K562 (cell line): ENCODE measurements around the gene MS4A7. TPM values are rescaled to one million over a fixed set of nuclear protein-coding genes. Genes with fewer than 3 reads are reported as not detected.

Source experiments
- ATAC-seq: fragments of 200-7000 bp; cut with Tn5 transposase; 3 replicates; pipeline ENCODE4 v1.9.1; 2020; ENCODE audit warnings: moderate library complexity
- BruUV-seq: library from RNA; stranded (reverse); fragments of 400-500 nt; replicated peaks from 2 replicates; lab custom pipeline; 2021; lab: Mats Ljungman, UMichigan
- CTCF ChIA-PET: fragments of 300-600 bp; formaldehyde crosslinking; extraction: SDS; loops from one replicate; lab custom pipeline; 2021; ENCODE audit warnings: low intra/inter-chr PET ratio; lab: Yijun Ruan, JAX
- POLR2A ChIA-PET: fragments of 300-600, 350-650 bp; sonication (Branson Sonifier 250); formaldehyde crosslinking; extraction: SDS; loops from one replicate; lab custom pipeline; 2021; ENCODE audit warnings: antibody characterized with exemption, inconsistent platforms; lab: Yijun Ruan, JAX
- DNase-seq, 4 experiments: peaks; one replicate each; pipeline versions ENCODE4 v3.0.0 to v3.0.0-alpha.2; 2011 to 2018; ENCODE audit warnings: low spot score in 3 of 4, mixed read lengths in 3 of 4; ENCODE audit errors: extremely low read depth in 1 of 4
- FAIRE-seq: peaks from 2 replicates; lab custom pipeline; 2011; peaks lifted over from hg19 to GRCh38; lab: Jason Lieb, UNC
- H2AFZ ChIP-seq: 2 replicates; pipeline ENCODE4 v1.6.0; 2011; ENCODE audit warnings: low read depth, low read length, control low read depth, inconsistent platforms
- H3K27ac ChIP-seq: fragments of 200-600 bp; 3 replicates; pipeline ENCODE4 v1.8.0; 2011; ENCODE audit warnings: low read depth, mild to moderate bottlenecking, control low read depth, inconsistent platforms, low read length, moderate library complexity, mixed read lengths; ENCODE audit errors: extremely low read depth
- H3K27me3 ChIP-seq, 2 experiments: fragments of 300-600 bp in 1 of 2; 2 replicates in 1 of 2; 3 replicates in 1 of 2; pipeline versions ENCODE4 v1.6.0 to v1.8.0; 2011; ENCODE audit warnings: inconsistent platforms in 2 of 2, low read length in 2 of 2, mild to moderate bottlenecking in 1 of 2, mixed read lengths in 1 of 2, moderate library complexity in 1 of 2; ENCODE audit not compliant: control insufficient read depth in 2 of 2, insufficient read depth in 2 of 2
- H3K36me3 ChIP-seq: fragments of 300-600 bp; 3 replicates; pipeline ENCODE4 v1.8.0; 2011; ENCODE audit warnings: mild to moderate bottlenecking, low read length, inconsistent platforms; ENCODE audit not compliant: control insufficient read depth, insufficient read depth
- H3K4me1 ChIP-seq, 2 experiments: fragments of 200-600 bp in 1 of 2; replicated peaks in 1 of 2; 2 replicates in 1 of 2; 3 replicates in 1 of 2; pipeline versions ENCODE4 v1.5.1 to v1.8.0; 2011; ENCODE audit warnings: inconsistent platforms in 2 of 2, low read length in 2 of 2, mild to moderate bottlenecking in 1 of 2, mixed read lengths in 1 of 2, moderate library complexity in 1 of 2; ENCODE audit not compliant: control insufficient read depth in 2 of 2, insufficient read depth in 2 of 2
- H3K4me2 ChIP-seq: 2 replicates; pipeline ENCODE4 v1.6.1; 2011; ENCODE audit warnings: low read length, control low read depth, inconsistent platforms, mixed read lengths; ENCODE audit not compliant: insufficient read depth
- H3K4me3 ChIP-seq: fragments of 200-600 bp; sonication (generic), shearing (Covaris generic); 2 replicates; pipeline ENCODE4 v1.5.1; 2016; ENCODE audit warnings: control low read depth, inconsistent platforms
- H3K79me2 ChIP-seq: fragments of 200-600 bp; 3 replicates; pipeline ENCODE4 v1.8.0; 2011; ENCODE audit warnings: low read length, inconsistent platforms; ENCODE audit not compliant: control insufficient read depth, insufficient read depth
- H3K9ac ChIP-seq, 2 experiments: 2 replicates each; pipeline versions ENCODE4 v1.6.0 to v1.6.1; 2011; ENCODE audit warnings: low read depth in 2 of 2, low read length in 2 of 2, control low read depth in 1 of 2, inconsistent platforms in 1 of 2, mild to moderate bottlenecking in 1 of 2, mixed read lengths in 1 of 2; ENCODE audit not compliant: insufficient read depth in 1 of 2
- H3K9me1 ChIP-seq: one replicate; pipeline ENCODE4 v1.6.0; 2011; ENCODE audit warnings: inconsistent platforms, mild to moderate bottlenecking, low read length, moderate library complexity; ENCODE audit not compliant: control insufficient read depth, insufficient read depth
- H3K9me3 ChIP-seq: replicated peaks from 2 replicates; pipeline ENCODE4 v1.5.1; 2011; ENCODE audit warnings: low read depth, low read length, inconsistent platforms; ENCODE audit not compliant: control insufficient read depth, insufficient read depth
- H4K20me1 ChIP-seq: replicated peaks from 2 replicates; pipeline ENCODE4 v1.6.1; 2011; ENCODE audit warnings: low read length, inconsistent platforms, mixed read lengths; ENCODE audit not compliant: control insufficient read depth, insufficient read depth
- ARID2 ChIP-seq: fragments of 450-650 bp; IDR thresholded peaks from 2 replicates; pipeline ENCODE4 v1.6.1; 2017; ENCODE audit warnings: antibody characterized with exemption, mild to moderate bottlenecking
- CREM ChIP-seq: IDR thresholded peaks from 2 replicates; pipeline ENCODE4 v1.6.1; 2014; ENCODE audit warnings: antibody characterized with exemption, low read depth
- DACH1 ChIP-seq: fragments of 450-650 bp; IDR thresholded peaks from 2 replicates; pipeline ENCODE4 v1.6.1; 2018; ENCODE audit not compliant: partially characterized antibody
- FOXP1 ChIP-seq: sonication (generic); formaldehyde crosslinking; IDR thresholded peaks from 2 replicates; pipeline ENCODE4 v1.8.0; 2022; ENCODE audit warnings: mild to moderate bottlenecking, missing genetic modification reagents
- NR4A1 ChIP-seq, 2 experiments: fragments of 250-450 bp in 1 of 2; fragments of 450-650 bp in 1 of 2; sonication (Bioruptor Pico) in 1 of 2; IDR thresholded peaks; 2 replicates each; pipeline versions ENCODE4 v1.4.0 to v1.6.1; 2016 to 2020; ENCODE audit warnings: mild to moderate bottlenecking in 2 of 2, missing compliant biosample characterization in 1 of 2, missing genetic modification characterization in 1 of 2, moderate library complexity in 1 of 2
- PTTG1 ChIP-seq: fragments of 450-650 bp; IDR thresholded peaks from 2 replicates; pipeline ENCODE4 v1.6.1; 2016; ENCODE audit warnings: low read depth, mild to moderate bottlenecking, missing genetic modification characterization, missing compliant biosample characterization
- RFX5 ChIP-seq: IDR thresholded peaks from 2 replicates; pipeline ENCODE4 v1.6.1; 2011; ENCODE audit warnings: low read depth, mild to moderate bottlenecking, improper control_type of control experiment, low read length
- SLC30A9 ChIP-seq: fragments of 250-450 bp; sonication (Bioruptor Pico); IDR thresholded peaks from 2 replicates; pipeline ENCODE4 v1.8.0; 2022; ENCODE audit warnings: mild to moderate bottlenecking, moderate library complexity
- SRSF7 ChIP-seq: fragments of 200-400 bp; formaldehyde crosslinking; optimal IDR thresholded peaks from 2 replicates; pipeline ENCODE3; 2017; ENCODE audit warnings: mild to moderate bottlenecking, low read depth, low read length
- TEAD4 ChIP-seq, 2 experiments: sonication (generic) in 1 of 2; formaldehyde crosslinking in 1 of 2; IDR thresholded peaks; 2 replicates each; pipeline versions ENCODE4 v1.6.1 to v1.8.0; 2012 to 2022; ENCODE audit warnings: borderline replicate concordance in 1 of 2, inconsistent platforms in 1 of 2, low read length in 1 of 2, mild to moderate bottlenecking in 1 of 2, missing genetic modification reagents in 1 of 2
- ZNF140 ChIP-seq: fragments of 250-450 bp; sonication (Bioruptor Pico); IDR thresholded peaks from 2 replicates; pipeline ENCODE4 v1.8.0; 2021; ENCODE audit warnings: moderate library complexity, mild to moderate bottlenecking, inconsistent platforms
- ZNF282 ChIP-seq: sonication (generic); formaldehyde crosslinking; IDR thresholded peaks from 2 replicates; pipeline ENCODE4 v1.8.1; 2023; ENCODE audit warnings: missing genetic modification reagents
- ZNF384 ChIP-seq: IDR thresholded peaks from 2 replicates; pipeline ENCODE4 v1.6.1; 2012; ENCODE audit warnings: low read depth, low read length, improper control_type of control experiment
- WGBS: fragments of 100-300 bp; shearing (Covaris generic); methylation state at CpG from one replicate; pipeline ENCODE4 v1.1.6; 2016; ENCODE audit warnings: low coverage, mixed read lengths; ENCODE audit not compliant: insufficient coverage; ENCODE audit errors: missing lambda C conversion rate; 5-methylcytosine and 5-hydroxymethylcytosine counted together
- in situ Hi-C: fragments of 300-500 bp; cut with MboI; formaldehyde crosslinking; loops from 4 replicates; pipeline ENCODE4 v1.15.0; 2018; ENCODE audit warnings: inconsistent platforms, mixed read lengths
- intact Hi-C: fragments of 100-400 bp; cut with micrococcal nuclease; formaldehyde crosslinking; loops from 2 replicates; pipeline ENCODE4 v1.14.2; 2022
- polyA plus RNA-seq, 8 experiments: library from polyadenylated mRNA; depleted of rRNA in 4 of 8; stranded (reverse) in 5 of 8; unstranded in 3 of 8; fragments of >200 nt; fragmentation: Nextera tagmentation in 2 of 8; fragmentation: Illumina TruSeq in 1 of 8; extraction: Ambion mirVana in 2 of 8; extraction: Trizol in 1 of 8; gene quantifications; 2 replicates each; pipeline versions ENCODE4 v1.2.1 to v1.2.3, GENCODE V29; 2011 to 2014; ENCODE audit warnings: inconsistent platforms in 1 of 8, missing spikeins in 1 of 8
- total RNA-seq, 7 experiments: library from RNA; depleted of rRNA in 6 of 7; stranded (reverse); fragments of >200 nt in 6 of 7; fragmentation: Illumina TruSeq in 2 of 7; extraction: Trizol in 2 of 7; gene quantifications; 2 replicates each; pipeline versions ENCODE4 v1.2.1 to v1.2.3, GENCODE V29; 2011 to 2021; ENCODE audit warnings: low replicate concordance in 1 of 7
- TF ChIP-seq, protein P1 (sequence below): sonication (generic); formaldehyde crosslinking; IDR thresholded peaks from 2 replicates; pipeline ENCODE4 v1.8.0; 2022; ENCODE audit warnings: mild to moderate bottlenecking, missing genetic modification reagents
- TF ChIP-seq, protein P2 (sequence below): sonication (generic); formaldehyde crosslinking; IDR thresholded peaks from 2 replicates; pipeline ENCODE4 v1.8.0; 2022; ENCODE audit warnings: mild to moderate bottlenecking, missing genetic modification reagents
- TF ChIP-seq, protein P3 (sequence below): fragments of 450-650 bp; IDR thresholded peaks from 2 replicates; pipeline ENCODE4 v1.6.1; 2016; ENCODE audit warnings: mild to moderate bottlenecking

MS4A7 gene
- total and polyA plus RNA-seq, 9 of the 15 experiments (the other 6 are each of a cell fraction or from before 2014, with no cell fraction given) = not detected

DNA sequence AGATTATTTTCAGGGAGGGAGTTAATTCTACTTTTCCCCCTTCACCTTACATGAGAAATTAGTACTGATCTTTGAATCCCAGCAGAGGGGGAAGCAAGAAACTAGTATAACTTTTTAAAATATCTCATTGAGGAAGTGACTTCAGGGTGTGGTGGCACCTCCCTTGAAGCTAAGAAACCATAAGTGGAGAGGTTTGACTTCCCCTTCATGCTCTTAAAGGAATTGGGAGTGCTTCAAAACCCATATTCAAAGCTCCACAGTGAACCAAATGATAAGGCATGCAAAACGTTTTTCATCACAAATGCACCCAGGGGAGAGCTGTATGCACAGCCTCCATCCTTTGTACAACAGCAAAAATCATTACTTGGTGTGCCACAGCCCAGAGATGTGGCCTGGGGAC lies 18.5 kb downstream of the MS4A7 start (continued):
- no peak for TF ChIP-seq CREM
- TF ChIP-seq, all 486 proteins: peak for 0

DNA sequence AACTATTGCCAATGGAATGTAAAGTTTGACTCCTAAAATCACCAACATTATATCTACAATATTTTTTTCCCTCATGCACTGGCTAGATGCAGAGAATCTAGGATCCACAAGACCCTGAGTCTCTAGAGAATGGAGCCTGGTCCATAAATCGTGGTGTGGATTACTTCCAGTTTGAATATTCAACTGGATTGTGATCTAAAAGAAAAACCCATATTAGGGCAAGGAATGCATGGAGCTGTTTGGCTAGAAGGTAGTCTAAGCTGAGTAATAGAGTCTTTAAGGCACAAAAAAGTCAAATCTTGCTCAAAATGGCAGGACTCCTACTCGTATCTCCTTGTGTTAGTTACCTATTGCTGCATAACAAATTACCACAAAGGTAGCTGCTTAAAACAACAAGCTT lies 41.7 kb downstream of the MS4A7 start:
- Histone ChIP-seq H2AFZ (no peak overlapping the region), H3K79me2 (no peaks in the 10 kb centered on the region), H4K20me1 (no peaks in the 10 kb centered on the region), H3K4me2 (no peak overlapping the region), H3K9me3 (no peaks in the 10 kb centered on the region), H3K4me1 (no peaks in the 10 kb centered on the region), H3K9ac (no peak overlapping the region), H3K36me3 (no peaks in the 10 kb centered on the region), H3K4me3 (no peak overlapping the region), H3K27me3 (no peaks in the 10 kb centered on the region), H3K27ac (no peak overlapping the region), H3K9me1 (no peaks in the 10 kb centered on the region)
- in situ Hi-C loops = no loop called here
- no peak for ATAC-seq
- POLR2A ChIA-PET = no interaction called here
- TF ChIP-seq, protein P1, sequence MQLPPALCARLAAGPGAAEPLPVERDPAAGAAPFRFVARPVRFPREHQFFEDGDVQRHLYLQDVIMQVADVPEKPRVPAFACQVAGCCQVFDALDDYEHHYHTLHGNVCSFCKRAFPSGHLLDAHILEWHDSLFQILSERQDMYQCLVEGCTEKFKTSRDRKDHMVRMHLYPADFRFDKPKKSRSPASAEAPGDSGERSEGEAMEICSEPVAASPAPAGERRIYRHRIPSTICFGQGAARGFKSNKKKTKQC (CRISPR knock-in tag) = no peak
- TF ChIP-seq PTTG1 (tag) (no peak), SLC30A9 (CRISPR knock-in tag) (no peak), FOXP1 (CRISPR knock-in tag) (no peak), SRSF7 (no peak), ZNF384 (no peak), ARID2 (no peak), NR4A1 (CRISPR knock-in tag; IDR thresholded peaks at IDR 0.05) (no peak), NR4A1 (tag; IDR thresholded peaks at IDR 0.05) (no peak), RFX5 (no peak), DACH1 (no peak), ZNF140 (CRISPR knock-in tag) (no peak), ZNF282 (no peak), TEAD4 (IDR thresholded peaks at IDR 0.05; ENCODE audit: low read length) (no peak), TEAD4 (CRISPR knock-in tag; IDR thresholded peaks at IDR 0.05; ENCODE audit: borderline replicate concordance) (no peak)
- TF ChIP-seq, protein P2, sequence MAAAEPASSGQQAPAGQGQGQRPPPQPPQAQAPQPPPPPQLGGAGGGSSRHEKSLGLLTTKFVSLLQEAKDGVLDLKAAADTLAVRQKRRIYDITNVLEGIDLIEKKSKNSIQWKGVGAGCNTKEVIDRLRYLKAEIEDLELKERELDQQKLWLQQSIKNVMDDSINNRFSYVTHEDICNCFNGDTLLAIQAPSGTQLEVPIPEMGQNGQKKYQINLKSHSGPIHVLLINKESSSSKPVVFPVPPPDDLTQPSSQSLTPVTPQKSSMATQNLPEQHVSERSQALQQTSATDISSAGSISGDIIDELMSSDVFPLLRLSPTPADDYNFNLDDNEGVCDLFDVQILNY (CRISPR knock-in tag) = no peak
- TF ChIP-seq, protein P3, sequence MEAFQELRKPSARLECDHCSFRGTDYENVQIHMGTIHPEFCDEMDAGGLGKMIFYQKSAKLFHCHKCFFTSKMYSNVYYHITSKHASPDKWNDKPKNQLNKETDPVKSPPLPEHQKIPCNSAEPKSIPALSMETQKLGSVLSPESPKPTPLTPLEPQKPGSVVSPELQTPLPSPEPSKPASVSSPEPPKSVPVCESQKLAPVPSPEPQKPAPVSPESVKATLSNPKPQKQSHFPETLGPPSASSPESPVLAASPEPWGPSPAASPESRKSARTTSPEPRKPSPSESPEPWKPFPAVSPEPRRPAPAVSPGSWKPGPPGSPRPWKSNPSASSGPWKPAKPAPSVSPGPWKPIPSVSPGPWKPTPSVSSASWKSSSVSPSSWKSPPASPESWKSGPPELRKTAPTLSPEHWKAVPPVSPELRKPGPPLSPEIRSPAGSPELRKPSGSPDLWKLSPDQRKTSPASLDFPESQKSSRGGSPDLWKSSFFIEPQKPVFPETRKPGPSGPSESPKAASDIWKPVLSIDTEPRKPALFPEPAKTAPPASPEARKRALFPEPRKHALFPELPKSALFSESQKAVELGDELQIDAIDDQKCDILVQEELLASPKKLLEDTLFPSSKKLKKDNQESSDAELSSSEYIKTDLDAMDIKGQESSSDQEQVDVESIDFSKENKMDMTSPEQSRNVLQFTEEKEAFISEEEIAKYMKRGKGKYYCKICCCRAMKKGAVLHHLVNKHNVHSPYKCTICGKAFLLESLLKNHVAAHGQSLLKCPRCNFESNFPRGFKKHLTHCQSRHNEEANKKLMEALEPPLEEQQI = no peak
- intact Hi-C loops = no loop called here
- BruUV-seq = no TSS peak
- 0% methylated on average over 2 of the region's 2 CpGs for WGBS
- CTCF ChIA-PET = interaction anchor here (0.7 kb wide), 1 partner anchor 12 kb away, joined by 3 read pairs; no protein-coding TSS in a partner anchor
- no peak for FAIRE-seq
- DNase-seq = no peak
